Measurements from ENCODE around the gene HORMAD2.

DNA sequence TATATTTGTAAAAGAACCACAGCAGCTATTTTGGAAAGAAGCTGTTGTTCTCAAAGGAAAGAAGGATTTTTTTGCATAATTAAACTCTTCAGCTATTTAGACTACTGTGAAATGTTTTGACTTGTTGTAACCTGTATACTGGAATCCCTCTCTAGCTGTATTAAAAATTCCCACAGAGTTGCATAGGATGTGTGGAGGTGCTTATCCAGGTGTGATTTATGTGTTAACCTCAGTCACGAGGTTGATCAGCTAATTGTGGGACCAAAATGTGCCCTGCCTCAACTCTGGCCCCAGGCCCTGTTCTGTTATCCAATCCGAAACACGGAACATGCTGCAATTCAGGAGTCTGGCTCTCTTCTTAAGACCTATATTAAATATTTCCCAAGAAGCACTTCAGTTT, 96.2 kb downstream of the HORMAD2 start:
- TF ChIP-seq, protein P1, sequence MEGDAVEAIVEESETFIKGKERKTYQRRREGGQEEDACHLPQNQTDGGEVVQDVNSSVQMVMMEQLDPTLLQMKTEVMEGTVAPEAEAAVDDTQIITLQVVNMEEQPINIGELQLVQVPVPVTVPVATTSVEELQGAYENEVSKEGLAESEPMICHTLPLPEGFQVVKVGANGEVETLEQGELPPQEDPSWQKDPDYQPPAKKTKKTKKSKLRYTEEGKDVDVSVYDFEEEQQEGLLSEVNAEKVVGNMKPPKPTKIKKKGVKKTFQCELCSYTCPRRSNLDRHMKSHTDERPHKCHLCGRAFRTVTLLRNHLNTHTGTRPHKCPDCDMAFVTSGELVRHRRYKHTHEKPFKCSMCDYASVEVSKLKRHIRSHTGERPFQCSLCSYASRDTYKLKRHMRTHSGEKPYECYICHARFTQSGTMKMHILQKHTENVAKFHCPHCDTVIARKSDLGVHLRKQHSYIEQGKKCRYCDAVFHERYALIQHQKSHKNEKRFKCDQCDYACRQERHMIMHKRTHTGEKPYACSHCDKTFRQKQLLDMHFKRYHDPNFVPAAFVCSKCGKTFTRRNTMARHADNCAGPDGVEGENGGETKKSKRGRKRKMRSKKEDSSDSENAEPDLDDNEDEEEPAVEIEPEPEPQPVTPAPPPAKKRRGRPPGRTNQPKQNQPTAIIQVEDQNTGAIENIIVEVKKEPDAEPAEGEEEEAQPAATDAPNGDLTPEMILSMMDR (IDR thresholded peaks at IDR 0.05) = no peak
- TF ChIP-seq POLR2A (IDR thresholded peaks at IDR 0.05) = no peak
- TF ChIP-seq POLR2AphosphoS5 (IDR thresholded peaks at IDR 0.05) = no peak
- no peak for TF ChIP-seq EP300 (IDR thresholded peaks at IDR 0.05)
